GM12892 (cell line): ENCODE results near the gene C4orf46.
"Not testable (repeated sequence)": the region's sequence is repeated elsewhere in the genome, so short reads cannot be mapped to it uniquely, and the experiment has no call there.

ENCODE experiments used
- POLR2A ChIP-seq: IDR thresholded peaks from 2 replicates; pipeline ENCODE4 v1.6.1; 2011; ENCODE audit warnings: low read depth, low read length, control low read depth
- POLR2AphosphoS5 ChIP-seq: IDR thresholded peaks from 2 replicates; pipeline ENCODE4 v1.6.1; 2011; ENCODE audit warnings: low read depth, low read length, control low read depth

GRCh38 chr4:158712622-158713021 lies 40.9 kb upstream of the C4orf46 start:
- TF ChIP-seq POLR2AphosphoS5, POLR2A: not testable (repeated sequence)
